ENCODE results near the gene CYP24A1.

CYP24A1 gene

GRCh38 chr20:54166987-54167662 is 6.7 kb downstream of the CYP24A1 start:
- TF ChIP-seq CTCF (IDR thresholded peaks at IDR 0.05; ENCODE audit: low read depth, low read length, missing control alignments): no peak
- Histone ChIP-seq H3K27me3 (replicated peaks) (peaks cover 16% of the 10 kb centered on the region), H3K27ac (no peak overlapping the region), H3K36me3 (replicated peaks) (no peaks in the 10 kb centered on the region), H3K4me3 (ENCODE audit: low read depth, low read length) (no peak overlapping the region)
- no peak for DNase-seq
- in situ Hi-C loops (cut with HindIII; ENCODE audit: low pct_ligation_motif_present, low sequenced_read_pairs): no loop called here

- Histone ChIP-seq H3K27ac (no peak overlapping the region), H3K27me3 (replicated peaks) (peaks cover 3% of the 10 kb centered on the region), H3K4me3 (ENCODE audit: low read depth, low read length) (no peak overlapping the region), H3K36me3 (replicated peaks) (no peaks in the 10 kb centered on the region)
- DNase-seq: no peak
- in situ Hi-C loops (cut with HindIII; ENCODE audit: low pct_ligation_motif_present, low sequenced_read_pairs): no loop called here
- TF ChIP-seq CTCF (IDR thresholded peaks at IDR 0.05; ENCODE audit: low read depth, low read length, missing control alignments): no peak
Observed at GRCh38 chr20:54165803-54166202, 8.0 kb downstream of the CYP24A1 start.

GRCh38 chr20:54165014-54165413 is 8.8 kb downstream of the CYP24A1 start:
- DNase-seq: no peak
- Histone ChIP-seq H3K27me3 (replicated peaks) (peaks cover under 1% of the 10 kb centered on the region), H3K4me3 (ENCODE audit: low read depth, low read length) (no peak overlapping the region), H3K36me3 (replicated peaks) (no peaks in the 10 kb centered on the region), H3K27ac (no peak overlapping the region)
- in situ Hi-C loops (cut with HindIII; ENCODE audit: low pct_ligation_motif_present, low sequenced_read_pairs): no loop called here
- no peak for TF ChIP-seq CTCF (IDR thresholded peaks at IDR 0.05; ENCODE audit: low read depth, low read length, missing control alignments)

- DNase-seq: no peak
- Histone ChIP-seq H3K4me3 (ENCODE audit: low read depth, low read length) (no peak overlapping the region), H3K27ac (no peak overlapping the region), H3K36me3 (replicated peaks) (no peaks in the 10 kb centered on the region), H3K27me3 (replicated peaks) (no peaks in the 10 kb centered on the region)
- TF ChIP-seq CTCF (IDR thresholded peaks at IDR 0.05; ENCODE audit: low read depth, low read length, missing control alignments): no peak
- in situ Hi-C loops (cut with HindIII; ENCODE audit: low pct_ligation_motif_present, low sequenced_read_pairs): no loop called here
Observed at GRCh38 chr20:54163402-54163801, 10.4 kb downstream of the CYP24A1 start.

GRCh38 chr20:54162378-54163009 is 11.3 kb downstream of the CYP24A1 start:
- Histone ChIP-seq H3K4me3 (ENCODE audit: low read depth, low read length) (no peak overlapping the region), H3K27me3 (replicated peaks) (no peaks in the 10 kb centered on the region), H3K27ac (no peak overlapping the region), H3K36me3 (replicated peaks) (no peaks in the 10 kb centered on the region)
- DNase-seq: no peak
- in situ Hi-C loops (cut with HindIII; ENCODE audit: low pct_ligation_motif_present, low sequenced_read_pairs): no loop called here
- no peak for TF ChIP-seq CTCF (IDR thresholded peaks at IDR 0.05; ENCODE audit: low read depth, low read length, missing control alignments)

GRCh38 chr20:54161821-54162149 is 12.0 kb downstream of the CYP24A1 start:
- H3K27ac ChIP-seq: no peak overlapping the region
- no peak for DNase-seq
- in situ Hi-C loops (cut with HindIII; ENCODE audit: low pct_ligation_motif_present, low sequenced_read_pairs): no loop called here
- H3K36me3 ChIP-seq (replicated peaks): no peaks in the 10 kb centered on the region
- H3K27me3 ChIP-seq (replicated peaks): no peaks in the 10 kb centered on the region
- TF ChIP-seq CTCF (IDR thresholded peaks at IDR 0.05; ENCODE audit: low read depth, low read length, missing control alignments): no peak
- no peak overlapping the region for H3K4me3 ChIP-seq (ENCODE audit: low read depth, low read length)

Measured in brain microvascular endothelial cell (primary cell).